Renal pelvis (tissue), 12 donors: ENCODE measurements around the gene SLC9A9. TPM values are rescaled to one million over a fixed set of nuclear protein-coding genes. Genes with fewer than 3 reads are reported as not detected.
"Not testable (repeated sequence)": the region's sequence is repeated elsewhere in the genome, so short reads cannot be mapped to it uniquely, and the experiment has no call there.

Source experiments
- DNase-seq: peaks from one replicate; pipeline ENCODE4 v3.0.0-alpha.2; 2013
- long read RNA-seq, 16 experiments: transcript quantifications; one replicate each; lab custom pipeline, GENCODE V29; 2026
- polyA plus RNA-seq, 3 donors: library from polyadenylated mRNA; unstranded; fragments of 120-200 nt; gene quantifications; one replicate each; pipeline ENCODE4 v1.2.1, GENCODE V29; 2013; ENCODE audit not compliant: insufficient read length in 3 of 3

SLC9A9 gene
- 1 to 10 TPM; 4.2 to 5.3 (median 4.9) TPM for polyA plus RNA-seq
- long read RNA-seq, donor 1, partial matches to known transcripts, result 0 of 1 reads
- long read RNA-seq, donor 1, other reads (novel, unspliced or antisense), result 0 of 1 reads
- long read RNA-seq, donor 2, partial matches to known transcripts, result 9 of 9 reads
- long read RNA-seq, donor 2, other reads (novel, unspliced or antisense), result 0 of 9 reads
- long read RNA-seq, donor 3, partial matches to known transcripts, result 0 of 2 reads
- long read RNA-seq, donor 3, other reads (novel, unspliced or antisense), result 0 of 2 reads
- long read RNA-seq, donor 4, partial matches to known transcripts, result 0 of 3 reads
- long read RNA-seq, donor 4, other reads (novel, unspliced or antisense), result 0 of 3 reads
- long read RNA-seq, donor 5, partial matches to known transcripts, result 0 of 1 reads
- long read RNA-seq, donor 5, other reads (novel, unspliced or antisense), result 0 of 1 reads
- long read RNA-seq, donor 6, partial matches to known transcripts, result 0 of 1 reads
- long read RNA-seq, donor 6, other reads (novel, unspliced or antisense), result 0 of 1 reads
- long read RNA-seq, donor 7, result 0 reads
- long read RNA-seq, donor 8, partial matches to known transcripts, result 0 of 1 reads
- long read RNA-seq, donor 8, other reads (novel, unspliced or antisense), result 0 of 1 reads
- long read RNA-seq, donor 9, partial matches to known transcripts, result 0 of 1 reads
- long read RNA-seq, donor 9, other reads (novel, unspliced or antisense), result 0 of 1 reads
- long read RNA-seq, donor 10, result 0 reads
- long read RNA-seq, donor 11, partial matches to known transcripts, result 0 of 1 reads
- long read RNA-seq, donor 11, other reads (novel, unspliced or antisense), result 0 of 1 reads
- long read RNA-seq, donor 12, partial matches to known transcripts, result 0 of 3 reads
- long read RNA-seq, donor 12, other reads (novel, unspliced or antisense), result 0 of 3 reads
- long read RNA-seq, donor 13, result 0 reads
- long read RNA-seq, donor 14, result 0 reads
- long read RNA-seq, donor 15, partial matches to known transcripts, result 0 of 1 reads
- long read RNA-seq, donor 15, other reads (novel, unspliced or antisense), result 0 of 1 reads
- long read RNA-seq, donor 16, partial matches to known transcripts, result 5 of 5 reads
- long read RNA-seq, donor 16, other reads (novel, unspliced or antisense), result 0 of 5 reads

- peak; percentile 33 for DNase-seq
Measured at GRCh38 chr3:143847787-143848631, at the start of gene SLC9A9. SLC9A9 (minus strand) TSS chr3:143848468; CDS start chr3:143848322, 146 bp downstream.

GRCh38 chr3:143897576-143898295 lies 49.5 kb upstream of the SLC9A9 start:
- peak; percentile 11 for DNase-seq

GRCh38 chr3:143896486-143896885 lies 48.2 kb upstream of the SLC9A9 start:
- DNase-seq, result no peak

- no peak for DNase-seq
Measured at GRCh38 chr3:143895805-143896204, 47.5 kb upstream of the SLC9A9 start.

- DNase-seq, result no peak
Measured at GRCh38 chr3:143888846-143889245, 40.6 kb upstream of the SLC9A9 start.

- no peak for DNase-seq
Measured at GRCh38 chr3:143888166-143888565, 39.9 kb upstream of the SLC9A9 start.

GRCh38 chr3:143885780-143886427 lies 37.6 kb upstream of the SLC9A9 start:
- no peak for DNase-seq

- DNase-seq, result no peak
Measured at GRCh38 chr3:143884861-143885260, 36.6 kb upstream of the SLC9A9 start.

- no peak for DNase-seq
Measured at GRCh38 chr3:143883151-143883550, 34.9 kb upstream of the SLC9A9 start.

- DNase-seq, result no peak
Measured at GRCh38 chr3:143881095-143881494, 32.8 kb upstream of the SLC9A9 start.

- no peak for DNase-seq
Measured at GRCh38 chr3:143875546-143875945, 27.3 kb upstream of the SLC9A9 start.

- DNase-seq, result not testable (repeated sequence)
Measured at GRCh38 chr3:143873553-143873952, 25.3 kb upstream of the SLC9A9 start.

GRCh38 chr3:143865302-143865701 lies 17.0 kb upstream of the SLC9A9 start:
- DNase-seq, result no peak

- DNase-seq, result no peak
Measured at GRCh38 chr3:143859465-143860203, 11.4 kb upstream of the SLC9A9 start.

GRCh38 chr3:143856252-143856970 lies 8.1 kb upstream of the SLC9A9 start:
- DNase-seq, result no peak

- no peak for DNase-seq
Measured at GRCh38 chr3:143855183-143855582, 6.9 kb upstream of the SLC9A9 start.

- no peak for DNase-seq
Measured at GRCh38 chr3:143851331-143852017, 3.2 kb upstream of the SLC9A9 start.

GRCh38 chr3:143850877-143851276 lies 2.6 kb upstream of the SLC9A9 start:
- DNase-seq, result no peak
